Amniotic stem cell (primary cell): ENCODE measurements around the gene PPP2R2D.

ENCODE experiments used
- DNase-seq: peaks from one replicate; lab custom pipeline; 2025; lab: John Stamatoyannopoulos, UW

Gene PPP2R2D

GRCh38 chr10:131998845-131999681 is 98.3 kb downstream of the PPP2R2D start:
- no peak for DNase-seq

GRCh38 chr10:132001238-132001972 is 100.6 kb downstream of the PPP2R2D start:
- no peak for DNase-seq

GRCh38 chr10:132002004-132002403 is 101.2 kb downstream of the PPP2R2D start:
- DNase-seq = no peak

- no peak for DNase-seq
Measured at GRCh38 chr10:132003282-132003924, 102.6 kb downstream of the PPP2R2D start.

GRCh38 chr10:132004052-132004451 is 103.2 kb downstream of the PPP2R2D start:
- DNase-seq = no peak

GRCh38 chr10:132005147-132005546 is 104.3 kb downstream of the PPP2R2D start:
- no peak for DNase-seq

- no peak for DNase-seq
Measured at GRCh38 chr10:132006966-132007365, 106.2 kb downstream of the PPP2R2D start.

GRCh38 chr10:132007681-132008080 is 106.9 kb downstream of the PPP2R2D start:
- no peak for DNase-seq
